NB4 (cell line): ENCODE measurements around the gene GRID2.

ENCODE experiments used
- DNase-seq: peaks from one replicate; pipeline ENCODE4 v3.0.0; 2010; ENCODE audit warnings: low read depth
- H3K4me3 ChIP-seq: one replicate; pipeline ENCODE4 v1.5.1; 2011; ENCODE audit warnings: mild to moderate bottlenecking, low read depth, low read length, moderate library complexity
- MYC ChIP-seq: IDR thresholded peaks from 2 replicates; pipeline ENCODE4 v1.6.1; 2011; ENCODE audit warnings: low read depth, low read length
- POLR2A ChIP-seq: IDR thresholded peaks from 2 replicates; pipeline ENCODE4 v1.6.1; 2011; ENCODE audit warnings: mild to moderate bottlenecking; ENCODE audit not compliant: insufficient read length; ENCODE audit errors: extremely low read depth
- TF ChIP-seq, protein P1 (sequence below): IDR thresholded peaks from 2 replicates; pipeline ENCODE4 v1.6.1; 2011; ENCODE audit warnings: low read depth, low read length
- TF ChIP-seq, protein P2 (sequence below): IDR thresholded peaks from one replicate; pipeline ENCODE4 v1.5.1; 2012; ENCODE audit warnings: low read depth, low read length

The GRID2 gene

DNA sequence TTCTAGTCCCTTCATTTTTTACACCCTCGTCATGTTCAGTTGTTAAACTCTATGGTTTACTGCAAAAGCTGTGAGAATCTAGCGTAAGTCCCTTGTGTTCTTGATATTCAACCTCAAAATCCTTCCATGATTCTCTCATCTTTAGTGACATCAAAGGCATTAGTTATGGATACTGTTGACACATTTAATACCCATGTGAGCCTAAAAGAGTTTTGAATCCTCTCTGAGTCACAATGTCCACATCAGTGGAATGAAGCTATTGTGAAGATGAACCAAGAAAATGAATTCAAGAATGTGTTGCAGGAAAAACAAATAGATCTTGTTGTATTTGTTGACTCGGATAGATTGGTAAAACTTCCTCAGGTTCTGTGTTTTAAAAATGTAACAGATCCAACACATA is 1130.1 kb downstream of the GRID2 start:
- TF ChIP-seq POLR2A (no peak), MYC (no peak)
- TF ChIP-seq, protein P1, sequence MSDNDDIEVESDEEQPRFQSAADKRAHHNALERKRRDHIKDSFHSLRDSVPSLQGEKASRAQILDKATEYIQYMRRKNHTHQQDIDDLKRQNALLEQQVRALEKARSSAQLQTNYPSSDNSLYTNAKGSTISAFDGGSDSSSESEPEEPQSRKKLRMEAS: no peak
- TF ChIP-seq, protein P2, sequence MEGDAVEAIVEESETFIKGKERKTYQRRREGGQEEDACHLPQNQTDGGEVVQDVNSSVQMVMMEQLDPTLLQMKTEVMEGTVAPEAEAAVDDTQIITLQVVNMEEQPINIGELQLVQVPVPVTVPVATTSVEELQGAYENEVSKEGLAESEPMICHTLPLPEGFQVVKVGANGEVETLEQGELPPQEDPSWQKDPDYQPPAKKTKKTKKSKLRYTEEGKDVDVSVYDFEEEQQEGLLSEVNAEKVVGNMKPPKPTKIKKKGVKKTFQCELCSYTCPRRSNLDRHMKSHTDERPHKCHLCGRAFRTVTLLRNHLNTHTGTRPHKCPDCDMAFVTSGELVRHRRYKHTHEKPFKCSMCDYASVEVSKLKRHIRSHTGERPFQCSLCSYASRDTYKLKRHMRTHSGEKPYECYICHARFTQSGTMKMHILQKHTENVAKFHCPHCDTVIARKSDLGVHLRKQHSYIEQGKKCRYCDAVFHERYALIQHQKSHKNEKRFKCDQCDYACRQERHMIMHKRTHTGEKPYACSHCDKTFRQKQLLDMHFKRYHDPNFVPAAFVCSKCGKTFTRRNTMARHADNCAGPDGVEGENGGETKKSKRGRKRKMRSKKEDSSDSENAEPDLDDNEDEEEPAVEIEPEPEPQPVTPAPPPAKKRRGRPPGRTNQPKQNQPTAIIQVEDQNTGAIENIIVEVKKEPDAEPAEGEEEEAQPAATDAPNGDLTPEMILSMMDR: no peak
- H3K4me3 ChIP-seq: no peak overlapping the region
- no peak for DNase-seq

DNA sequence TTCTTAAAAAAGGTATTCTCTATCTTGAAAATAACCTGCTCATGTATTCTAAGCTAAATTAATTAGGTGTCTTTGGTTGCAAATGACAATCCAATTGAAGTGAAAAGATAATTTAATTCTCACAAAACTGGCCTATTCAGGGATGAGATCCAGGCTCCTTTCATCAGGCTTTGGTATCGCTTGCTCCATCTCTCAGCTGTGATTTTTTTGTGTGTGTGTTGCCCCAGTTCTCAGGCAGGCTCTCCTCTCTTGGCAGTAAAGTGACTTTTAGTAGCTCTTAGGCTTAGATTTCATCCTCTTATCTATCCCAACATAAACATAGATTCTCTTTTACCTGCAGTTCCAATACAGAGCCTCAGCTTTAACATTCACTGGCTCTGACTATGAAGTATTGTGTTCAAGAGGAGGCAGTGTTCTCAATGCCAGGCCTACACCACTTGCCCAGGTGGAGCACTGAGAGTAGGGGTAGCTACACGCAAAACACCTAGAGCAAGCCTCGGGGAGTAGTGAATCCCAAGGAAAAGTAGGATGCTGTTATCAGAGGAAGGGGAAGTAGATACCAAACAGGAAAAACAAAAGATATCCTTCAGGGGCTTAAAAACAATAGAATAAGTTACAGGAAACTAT is 1132.3 kb downstream of the GRID2 start:
- H3K4me3 ChIP-seq: no peak overlapping the region
- DNase-seq: no peak
- TF ChIP-seq, protein P2: no peak
- no peak for TF ChIP-seq MYC
- no peak for TF ChIP-seq POLR2A
- TF ChIP-seq, protein P1: no peak

DNA sequence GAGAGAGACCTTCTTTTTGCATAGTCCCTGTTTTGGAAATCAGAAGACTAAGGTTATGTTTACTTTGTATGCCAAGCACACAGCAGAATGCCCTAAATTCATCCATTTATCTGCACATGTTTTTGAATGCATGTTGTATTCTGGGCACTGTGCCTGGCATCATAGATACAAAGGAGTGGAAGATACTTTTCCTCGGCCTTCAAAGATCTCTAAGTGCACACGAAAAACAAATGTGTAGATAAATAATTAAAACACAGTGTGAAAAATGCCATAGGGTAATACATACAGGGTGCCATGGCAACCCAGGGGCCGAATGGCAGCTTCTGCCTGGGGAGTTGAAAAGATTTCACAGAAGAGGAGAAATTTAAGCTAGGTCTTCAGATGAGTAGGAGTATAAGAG is 1134.2 kb downstream of the GRID2 start:
- TF ChIP-seq, protein P1: no peak
- TF ChIP-seq POLR2A: no peak
- TF ChIP-seq, protein P2: no peak
- TF ChIP-seq MYC: no peak
- no peak overlapping the region for H3K4me3 ChIP-seq
- DNase-seq: no peak

DNA sequence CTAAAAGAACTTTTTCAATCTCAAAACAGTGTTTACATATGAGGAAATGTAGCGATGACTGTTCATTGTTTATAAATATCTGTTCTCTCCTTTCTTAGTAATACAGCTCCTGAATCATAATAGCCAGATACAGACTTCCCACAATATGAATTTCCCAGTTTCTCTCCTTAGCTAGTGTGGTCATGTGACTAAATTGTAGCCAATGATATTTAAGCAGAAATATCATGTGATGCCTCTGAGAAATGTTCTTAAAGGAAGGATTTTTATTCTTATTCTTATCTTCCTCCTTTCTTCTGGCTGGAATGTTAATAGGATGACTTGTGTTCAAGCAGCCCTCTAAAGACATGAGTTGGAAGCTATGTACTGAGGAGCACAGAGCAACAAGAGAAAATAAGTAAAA is 1141.1 kb downstream of the GRID2 start:
- no peak for DNase-seq
- no peak for TF ChIP-seq MYC
- TF ChIP-seq, protein P1: no peak
- TF ChIP-seq POLR2A: no peak
- TF ChIP-seq, protein P2: no peak
- H3K4me3 ChIP-seq: no peak overlapping the region

DNA sequence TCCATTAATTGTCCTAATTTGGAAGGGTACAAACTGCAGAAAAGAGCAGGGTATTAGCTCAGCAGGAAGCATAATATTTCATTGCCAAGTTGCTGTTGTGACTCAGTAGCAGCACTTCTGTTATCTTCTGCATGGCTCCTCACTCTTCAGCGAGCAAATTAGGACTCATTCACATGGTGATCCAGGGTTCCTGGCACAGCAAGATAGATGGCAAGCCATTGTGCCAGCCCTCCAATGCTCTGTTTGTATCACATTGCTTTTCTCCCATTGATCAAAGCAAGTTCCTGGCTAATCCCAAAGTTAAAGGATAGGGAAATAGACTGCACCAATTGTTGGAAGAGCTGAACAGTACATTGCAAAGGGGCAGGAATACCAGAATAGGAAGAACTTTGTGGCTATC is 1142.3 kb downstream of the GRID2 start:
- TF ChIP-seq MYC: no peak
- TF ChIP-seq, protein P1: no peak
- TF ChIP-seq POLR2A: no peak
- TF ChIP-seq, protein P2: no peak
- no peak for DNase-seq
- no peak overlapping the region for H3K4me3 ChIP-seq
